BLaER1 (cell line): ENCODE measurements around the gene PEA15.

Source experiments
- H3K27ac ChIP-seq: shearing (Covaris generic); formaldehyde crosslinking; 2 replicates; pipeline ENCODE4 v1.8.1; 2022
- H3K27me3 ChIP-seq: shearing (Covaris generic); formaldehyde crosslinking; 2 replicates; pipeline ENCODE4 v1.8.1; 2022
- H3K36me3 ChIP-seq: shearing (Covaris generic); formaldehyde crosslinking; 2 replicates; pipeline ENCODE4 v1.8.1; 2022
- H3K4me1 ChIP-seq: shearing (Covaris generic); formaldehyde crosslinking; 2 replicates; pipeline ENCODE4 v1.8.1; 2022
- H3K4me2 ChIP-seq: shearing (Covaris generic); formaldehyde crosslinking; 2 replicates; pipeline ENCODE4 v1.8.1; 2022
- H3K4me3 ChIP-seq: shearing (Covaris generic); formaldehyde crosslinking; 2 replicates; pipeline ENCODE4 v1.8.1; 2022
- H3K9ac ChIP-seq: shearing (Covaris generic); formaldehyde crosslinking; 2 replicates; pipeline ENCODE4 v1.8.1; 2022
- H3K9me3 ChIP-seq: shearing (Covaris generic); formaldehyde crosslinking; 2 replicates; pipeline ENCODE4 v1.8.1; 2022
- H4K20me1 ChIP-seq: shearing (Covaris generic); formaldehyde crosslinking; 2 replicates; pipeline ENCODE4 v1.8.1; 2022
- Cebpa-rat ChIP-seq: shearing (Covaris generic); IDR thresholded peaks from 2 replicates; pipeline ENCODE4 v1.8.1; 2022

The PEA15 gene

GRCh38 chr1:160193091-160193819 lies 11.9 kb upstream of the PEA15 start:
- H3K27ac ChIP-seq = no peak overlapping the region
- H3K4me3 ChIP-seq = no peak overlapping the region
- H3K9me3 ChIP-seq = no peaks in the 10 kb centered on the region
- no peaks in the 10 kb centered on the region; the same call in 1 of the 2 replicates for H3K4me1 ChIP-seq
- H3K9ac ChIP-seq = no peak overlapping the region
- no peaks in the 10 kb centered on the region for H3K27me3 ChIP-seq
- peak overlapping the region; percentile 20 for H3K4me2 ChIP-seq
- no peaks in the 10 kb centered on the region for H4K20me1 ChIP-seq
- no peaks in the 10 kb centered on the region for H3K36me3 ChIP-seq
- no peak for TF ChIP-seq Cebpa-rat

- H3K9ac ChIP-seq = no peak overlapping the region
These were observed 11.1 kb upstream of the PEA15 start for GRCh38 chr1:160193832-160194736.

GRCh38 chr1:160194737-160195059 lies 10.5 kb upstream of the PEA15 start:
- Histone ChIP-seq H4K20me1 (no peaks in the 10 kb centered on the region), H3K4me3 (no peak overlapping the region), H3K4me2 (no peak overlapping the region), H3K4me1 (no peaks in the 10 kb centered on the region; the same call in 1 of the 2 replicates), H3K9me3 (no peaks in the 10 kb centered on the region), H3K27me3 (no peaks in the 10 kb centered on the region), H3K9ac (no peak overlapping the region), H3K27ac (no peak overlapping the region), H3K36me3 (no peaks in the 10 kb centered on the region)
- TF ChIP-seq Cebpa-rat = no peak

More at GRCh38 chr1:160193832-160194736, 11.1 kb upstream of the PEA15 start:
- Histone ChIP-seq H3K4me3 (no peak overlapping the region), H4K20me1 (no peaks in the 10 kb centered on the region), H3K4me2 (no peak overlapping the region), H3K27ac (no peak overlapping the region), H3K36me3 (no peaks in the 10 kb centered on the region), H3K4me1 (no peaks in the 10 kb centered on the region; the same call in 1 of the 2 replicates), H3K27me3 (no peaks in the 10 kb centered on the region), H3K9me3 (no peaks in the 10 kb centered on the region)
- no peak for TF ChIP-seq Cebpa-rat

- no peaks in the 10 kb centered on the region for H4K20me1 ChIP-seq
- no peaks in the 10 kb centered on the region; the same call in 1 of the 2 replicates for H3K4me1 ChIP-seq
- no peaks in the 10 kb centered on the region for H3K9me3 ChIP-seq
- H3K9ac ChIP-seq = no peak overlapping the region
- no peak overlapping the region for H3K4me2 ChIP-seq
- H3K4me3 ChIP-seq = no peak overlapping the region
- no peak overlapping the region for H3K27ac ChIP-seq
- no peaks in the 10 kb centered on the region for H3K36me3 ChIP-seq
- TF ChIP-seq Cebpa-rat = no peak
- no peaks in the 10 kb centered on the region for H3K27me3 ChIP-seq
These were observed 9.0 kb upstream of the PEA15 start for GRCh38 chr1:160196143-160196542.

- Histone ChIP-seq H3K36me3 (no peaks in the 10 kb centered on the region), H3K9me3 (no peaks in the 10 kb centered on the region)
These were observed 8.0 kb upstream of the PEA15 start for GRCh38 chr1:160197231-160197630.

GRCh38 chr1:160200786-160201185 lies 4.4 kb upstream of the PEA15 start:
- H3K9me3 ChIP-seq = no peaks in the 10 kb centered on the region
- H3K4me3 ChIP-seq = no peak overlapping the region
- no peak overlapping the region for H3K9ac ChIP-seq
- H3K36me3 ChIP-seq = no peaks in the 10 kb centered on the region
- TF ChIP-seq Cebpa-rat = no peak
- H3K4me2 ChIP-seq = no peak overlapping the region
- peaks cover 18% of the 10 kb centered on the region for H3K4me1 ChIP-seq
- H4K20me1 ChIP-seq = no peaks in the 10 kb centered on the region
- no peaks in the 10 kb centered on the region for H3K27me3 ChIP-seq
- no peak overlapping the region for H3K27ac ChIP-seq

More at GRCh38 chr1:160197231-160197630, 8.0 kb upstream of the PEA15 start:
- H3K27ac ChIP-seq = no peak overlapping the region
- no peak for TF ChIP-seq Cebpa-rat
- no peaks in the 10 kb centered on the region for H4K20me1 ChIP-seq
- no peaks in the 10 kb centered on the region for H3K27me3 ChIP-seq
- no peak overlapping the region for H3K4me3 ChIP-seq
- H3K4me2 ChIP-seq = no peak overlapping the region
- no peaks in the 10 kb centered on the region; the same call in 1 of the 2 replicates for H3K4me1 ChIP-seq
- H3K9ac ChIP-seq = no peak overlapping the region

GRCh38 chr1:160204526-160205241 lies 500 bp upstream of the PEA15 start:
- H3K4me1 ChIP-seq = peaks cover 55% of the 10 kb centered on the region
- H3K27ac ChIP-seq = peak overlapping the region; percentile 10
- no peaks in the 10 kb centered on the region for H3K27me3 ChIP-seq
- H4K20me1 ChIP-seq = peaks cover 38% of the 10 kb centered on the region; the same call in 1 of the 2 replicates
- H3K9me3 ChIP-seq = no peaks in the 10 kb centered on the region
- TF ChIP-seq Cebpa-rat = no peak
- peak overlapping the region; percentile 96 for H3K4me3 ChIP-seq
- H3K9ac ChIP-seq = peak overlapping the region; percentile 49; the same call in 1 of the 2 replicates
- peaks cover 24% of the 10 kb centered on the region for H3K36me3 ChIP-seq
- H3K4me2 ChIP-seq = peak overlapping the region; percentile 82

GRCh38 chr1:160206036-160206389 lies 829 bp downstream of the PEA15 start:
- no peak for TF ChIP-seq Cebpa-rat

GRCh38 chr1:160206421-160207117 lies 1.4 kb downstream of the PEA15 start:
- H3K27ac ChIP-seq = peak overlapping the region; percentile 93; the same call in 1 of the 2 replicates

More at GRCh38 chr1:160206036-160206389, 829 bp downstream of the PEA15 start:
- Histone ChIP-seq H3K27ac (peak overlapping the region; percentile 93), H3K36me3 (peaks cover 37% of the 10 kb centered on the region), H3K27me3 (no peaks in the 10 kb centered on the region), H3K4me2 (peak overlapping the region; percentile 90), H3K9ac (peak overlapping the region; percentile 95), H3K4me3 (peak overlapping the region; percentile 96), H4K20me1 (peaks cover 50% of the 10 kb centered on the region; the same call in 1 of the 2 replicates), H3K4me1 (peaks cover 65% of the 10 kb centered on the region), H3K9me3 (no peaks in the 10 kb centered on the region)

More at GRCh38 chr1:160206421-160207117, 1.4 kb downstream of the PEA15 start:
- Histone ChIP-seq H4K20me1 (peaks cover 56% of the 10 kb centered on the region; the same call in 1 of the 2 replicates), H3K9ac (peak overlapping the region; percentile 95), H3K9me3 (no peaks in the 10 kb centered on the region), H3K4me2 (peak overlapping the region; percentile 90), H3K4me3 (peak overlapping the region; percentile 96), H3K27me3 (no peaks in the 10 kb centered on the region), H3K36me3 (peaks cover 43% of the 10 kb centered on the region), H3K4me1 (peaks cover 65% of the 10 kb centered on the region)
- no peak for TF ChIP-seq Cebpa-rat
